HK-2 (cell line): Measurements from ENCODE around the gene C15orf61.

ENCODE experiments used
- DNase-seq: peaks from one replicate; pipeline ENCODE4 v3.0.0-alpha.2; 2018; ENCODE audit not compliant: unreplicated experiment

The C15orf61 gene

DNA sequence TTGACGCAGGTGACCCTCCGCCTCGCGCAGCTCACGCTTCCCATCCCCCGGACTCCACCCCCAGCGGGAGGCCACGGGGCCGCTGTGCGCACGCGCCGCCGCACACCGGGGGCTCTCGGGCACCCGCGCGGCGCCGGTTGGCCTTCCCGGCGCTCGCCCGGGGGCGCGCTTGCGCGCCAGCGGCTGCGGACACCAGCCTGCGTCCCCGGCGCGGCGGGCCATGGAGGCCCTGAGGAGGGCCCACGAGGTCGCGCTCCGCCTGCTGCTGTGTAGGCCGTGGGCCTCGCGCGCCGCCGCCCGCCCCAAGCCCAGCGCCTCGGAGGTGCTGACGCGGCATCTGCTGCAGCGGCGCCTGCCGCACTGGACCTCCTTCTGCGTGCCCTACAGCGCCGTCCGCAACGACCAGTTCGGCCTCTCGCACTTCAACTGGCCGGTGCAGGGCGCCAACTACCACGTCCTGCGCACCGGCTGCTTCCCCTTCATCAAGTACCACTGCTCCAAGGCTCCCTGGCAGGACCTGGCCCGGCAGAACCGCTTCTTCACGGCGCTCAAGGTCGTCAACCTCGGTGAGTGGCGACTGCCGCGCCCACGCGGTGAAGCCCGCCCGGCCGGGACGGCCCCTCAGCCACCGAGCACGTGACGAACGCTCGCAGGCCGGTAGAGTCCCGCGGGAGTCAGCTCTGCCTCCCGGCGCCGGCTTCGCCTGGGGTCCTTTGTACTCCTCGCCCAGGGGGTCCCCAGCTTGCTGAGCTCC lies at the start of gene C15orf61:
Gene C15orf61, plus strand, starts transcription at position 103 of the 754 bp plus-strand sequence. Its CDS starts 118 bp downstream, at position 221.
- peak; percentile 68 for DNase-seq

DNA sequence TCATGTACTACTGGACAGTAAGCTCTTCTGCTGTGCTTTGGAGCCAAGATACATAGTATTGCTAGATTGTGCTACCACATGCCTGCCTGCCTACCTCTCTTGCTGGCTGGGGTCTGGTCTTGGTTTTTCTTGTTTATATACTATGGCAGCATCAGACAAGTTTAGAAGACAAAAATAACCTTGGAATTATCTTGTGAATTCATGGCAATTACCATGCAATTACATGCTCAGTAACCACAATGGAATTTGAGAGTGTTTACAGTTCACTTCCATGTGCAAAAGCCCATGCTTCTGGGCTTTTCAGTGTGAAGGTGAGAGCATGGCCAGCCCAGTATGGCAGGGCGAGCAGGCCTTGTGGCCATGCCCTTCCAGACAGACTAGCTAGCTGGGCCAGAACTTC lies 48.0 kb upstream of the C15orf61 start:
- no peak for DNase-seq

DNA sequence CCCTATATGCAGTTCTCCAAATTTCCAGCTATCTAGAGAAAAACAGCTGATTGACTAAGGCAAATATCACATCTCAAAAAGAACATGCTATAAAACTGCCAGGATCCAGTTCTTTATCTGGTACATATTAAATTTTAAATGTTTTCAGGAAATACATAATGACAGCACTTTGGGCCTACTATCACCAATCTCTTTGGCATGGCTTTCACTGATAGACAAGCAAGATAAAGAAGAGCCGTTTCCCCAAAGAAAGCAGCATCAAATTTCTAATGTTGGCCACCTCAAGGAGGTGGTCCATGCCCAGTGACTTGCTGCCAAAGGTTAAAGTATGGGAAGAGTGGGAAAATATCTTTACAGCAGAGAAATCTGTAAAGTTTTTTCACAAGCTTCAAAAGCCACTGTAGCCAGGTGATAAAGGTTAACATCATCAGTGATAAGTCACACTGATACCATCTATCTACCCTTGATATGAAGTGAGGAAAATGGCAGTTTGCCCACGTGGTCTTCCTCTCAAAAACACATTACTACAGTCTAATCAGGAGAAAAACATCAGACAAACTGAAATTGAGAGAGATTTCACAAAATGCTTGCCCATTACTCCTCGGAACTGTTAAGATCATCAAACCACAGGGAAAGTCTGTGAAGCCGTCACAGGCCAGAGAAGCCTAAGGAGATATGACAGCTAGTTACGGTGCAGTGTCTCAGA lies 46.4 kb upstream of the C15orf61 start:
- DNase-seq, result no peak

DNA sequence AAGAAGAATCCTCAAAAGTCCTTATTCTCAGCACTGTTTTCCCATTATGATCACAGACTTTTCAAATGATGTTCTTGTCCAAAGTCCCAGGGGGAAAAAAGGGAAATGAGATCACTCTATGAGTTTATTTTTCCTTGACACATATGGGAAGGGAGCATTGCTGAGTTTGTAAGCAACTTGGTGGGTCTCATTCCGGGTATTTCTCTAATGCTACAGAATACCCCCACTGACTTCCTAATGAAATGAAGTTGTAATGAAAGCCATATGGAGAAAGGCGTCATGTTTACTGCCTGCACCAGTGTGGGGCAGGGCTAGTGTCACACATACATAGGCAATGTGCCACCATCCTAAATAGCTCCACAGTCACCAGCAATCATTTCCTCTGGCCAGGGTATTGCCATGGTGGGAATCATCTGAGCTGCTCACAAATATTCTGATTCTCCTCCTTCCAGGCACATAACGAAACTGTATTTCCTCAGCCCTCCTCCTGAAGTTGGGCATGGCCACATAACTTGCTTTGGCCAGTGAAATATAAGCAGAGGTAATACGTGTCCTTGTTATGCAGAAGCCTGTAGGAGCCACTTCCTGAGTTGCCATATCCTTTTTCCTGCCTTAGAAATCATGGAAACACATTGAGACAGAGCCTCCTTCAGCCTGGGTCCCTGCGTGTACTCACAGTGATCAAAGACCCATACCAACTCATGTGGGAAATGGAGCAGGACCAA lies 41.0 kb upstream of the C15orf61 start:
- DNase-seq, result no peak

DNA sequence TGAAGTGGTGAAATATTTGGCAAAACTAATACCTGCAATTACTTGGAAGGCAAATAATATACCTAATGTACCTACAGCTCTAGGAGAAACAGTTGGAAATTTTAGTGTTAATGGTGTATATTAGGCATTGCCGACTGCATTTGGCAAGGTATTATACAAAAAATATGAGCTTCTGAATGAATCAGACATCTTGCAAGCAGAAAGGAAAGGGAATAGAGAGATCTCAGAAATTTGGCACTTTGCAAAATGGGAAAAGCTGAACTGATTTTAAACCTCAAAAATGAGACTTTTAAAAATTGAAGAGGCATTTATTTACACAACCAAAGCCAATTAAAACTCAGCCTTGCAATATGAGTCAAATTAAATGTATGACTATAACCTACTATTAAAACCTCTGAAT lies 40.2 kb upstream of the C15orf61 start:
- DNase-seq, result no peak

DNA sequence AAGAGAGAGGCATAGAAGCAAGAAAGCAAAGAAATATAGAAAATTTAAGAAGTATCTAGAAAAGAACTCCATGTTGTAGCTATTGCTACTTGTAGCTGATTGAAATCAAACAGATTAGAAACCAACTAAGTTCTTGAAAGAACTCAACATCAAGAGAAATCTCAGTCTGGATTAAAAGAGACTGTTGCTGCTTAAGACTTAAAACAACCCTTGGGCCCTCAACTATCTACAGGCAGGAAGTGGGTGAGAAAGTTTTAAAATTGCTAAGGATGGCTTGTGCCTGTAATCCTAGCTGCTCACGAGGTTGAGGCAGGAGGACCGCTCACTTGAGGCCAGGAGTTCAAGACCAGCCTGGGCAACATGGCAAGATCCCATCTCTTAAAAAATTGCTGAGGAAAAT lies 39.3 kb upstream of the C15orf61 start:
- DNase-seq, result no peak

DNA sequence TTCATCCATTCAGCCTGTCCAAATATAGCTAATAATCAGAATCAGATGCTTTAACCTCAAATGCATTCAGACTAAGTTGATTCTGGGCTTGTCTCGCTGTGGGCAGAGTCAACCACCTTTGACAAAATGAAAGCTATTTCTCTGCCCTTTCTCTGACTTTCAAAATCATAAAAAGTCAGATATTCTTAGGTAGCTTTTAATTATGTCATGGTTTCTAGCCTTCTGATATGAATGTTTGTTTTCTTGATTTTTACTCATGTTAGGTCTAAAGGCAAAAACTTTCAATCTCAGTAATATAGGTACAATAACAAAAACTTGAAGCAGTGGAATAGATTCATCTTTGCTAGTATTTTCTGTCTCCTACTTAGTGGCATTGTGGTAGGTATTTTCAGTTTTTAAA lies 25.3 kb upstream of the C15orf61 start:
- no peak for DNase-seq

DNA sequence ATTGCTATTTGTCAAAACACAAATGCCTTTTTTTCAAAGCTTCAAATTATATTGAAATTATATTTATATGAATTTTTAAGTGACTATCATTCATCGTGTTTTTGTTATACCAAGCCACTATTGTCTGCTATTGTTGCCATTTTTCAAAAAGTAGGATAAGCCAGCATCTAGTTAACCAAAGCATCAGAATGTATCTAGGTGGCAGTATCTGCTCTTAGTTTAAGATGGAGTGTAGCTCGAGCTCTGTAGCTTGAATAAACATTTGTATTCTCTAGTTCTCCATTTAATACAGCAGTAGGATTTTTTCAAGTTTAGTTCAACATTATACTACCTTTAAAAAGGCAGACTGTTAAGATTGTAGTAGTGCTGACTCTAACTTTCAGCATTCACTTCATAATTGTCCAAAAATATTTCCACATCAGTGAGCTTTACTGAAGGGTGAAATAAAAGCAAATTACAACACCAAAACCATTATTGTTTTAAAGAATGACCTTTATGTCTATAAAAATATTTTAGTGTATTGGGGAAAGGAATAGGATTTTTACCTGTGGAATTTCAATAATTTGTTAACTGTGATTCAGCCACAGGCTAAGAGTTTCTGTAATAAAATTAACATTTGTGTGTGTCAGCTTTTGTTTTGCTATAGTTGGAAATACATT lies 19.6 kb upstream of the C15orf61 start:
- DNase-seq, result no peak

DNA sequence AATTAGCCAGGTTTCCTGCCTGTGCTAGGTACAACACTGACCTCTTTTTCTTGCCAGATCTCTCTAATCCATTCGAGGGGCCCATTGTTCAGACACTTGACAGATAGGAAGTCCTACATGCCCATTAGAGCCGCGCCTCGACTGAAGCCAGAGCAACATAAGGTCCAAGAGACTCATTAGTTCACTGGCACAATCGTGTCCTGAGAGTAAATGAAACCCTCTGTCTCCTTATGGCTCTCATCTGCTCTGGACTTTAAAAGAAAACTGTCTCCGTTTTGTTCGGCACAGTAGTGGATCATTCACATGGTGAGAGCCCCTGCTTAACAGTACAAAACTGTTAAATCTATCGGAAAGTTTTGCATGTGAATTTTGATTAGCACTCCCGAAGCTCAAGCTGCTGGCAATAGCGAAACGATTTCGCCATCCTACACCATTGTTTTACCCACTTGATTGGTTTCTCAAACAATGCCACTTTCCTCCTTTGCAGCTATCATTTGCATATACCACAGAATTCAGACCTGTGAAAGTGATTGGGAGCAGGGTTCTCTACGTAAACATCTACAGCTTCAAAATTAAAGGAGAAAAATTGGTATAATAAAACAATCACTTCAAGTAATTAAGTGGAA lies 19.0 kb upstream of the C15orf61 start:
- no peak for DNase-seq

DNA sequence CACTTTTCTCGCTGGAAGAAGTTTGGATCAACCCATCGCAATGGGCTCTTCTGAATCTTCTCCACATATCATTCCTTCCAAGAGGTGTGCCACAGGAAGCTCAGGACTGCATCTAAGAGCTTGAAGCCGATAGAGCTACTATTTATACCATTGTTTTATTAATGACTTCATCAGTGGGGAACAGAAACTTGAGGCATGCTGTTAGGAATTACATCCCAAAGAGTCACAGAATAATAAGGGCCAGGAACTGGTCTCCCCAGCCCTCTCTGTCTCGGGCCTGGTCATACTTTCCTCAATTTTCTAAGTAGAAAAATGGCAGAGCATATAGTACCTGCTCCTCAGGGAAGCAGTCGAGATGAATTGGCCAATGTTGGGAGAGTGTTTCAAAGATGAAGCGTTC lies 16.9 kb upstream of the C15orf61 start:
- no peak for DNase-seq

DNA sequence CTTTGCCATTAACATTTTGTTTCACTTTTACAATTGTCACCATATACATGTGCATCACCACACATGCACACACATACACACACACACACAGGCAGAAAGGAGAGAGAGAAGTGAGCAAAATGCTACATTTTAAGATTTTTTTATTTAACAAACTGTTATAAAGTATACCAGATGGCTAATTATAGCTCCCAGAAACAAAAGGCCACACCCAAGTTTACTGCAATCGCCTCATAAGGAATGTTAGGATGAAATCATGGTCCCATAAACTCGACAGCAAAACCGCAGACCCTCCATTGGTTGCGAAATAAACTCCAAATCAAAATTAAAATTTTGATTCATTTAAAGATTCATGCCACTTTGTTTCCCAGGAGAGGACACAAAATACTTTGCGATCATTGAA lies 16.1 kb upstream of the C15orf61 start:
- DNase-seq, result no peak

DNA sequence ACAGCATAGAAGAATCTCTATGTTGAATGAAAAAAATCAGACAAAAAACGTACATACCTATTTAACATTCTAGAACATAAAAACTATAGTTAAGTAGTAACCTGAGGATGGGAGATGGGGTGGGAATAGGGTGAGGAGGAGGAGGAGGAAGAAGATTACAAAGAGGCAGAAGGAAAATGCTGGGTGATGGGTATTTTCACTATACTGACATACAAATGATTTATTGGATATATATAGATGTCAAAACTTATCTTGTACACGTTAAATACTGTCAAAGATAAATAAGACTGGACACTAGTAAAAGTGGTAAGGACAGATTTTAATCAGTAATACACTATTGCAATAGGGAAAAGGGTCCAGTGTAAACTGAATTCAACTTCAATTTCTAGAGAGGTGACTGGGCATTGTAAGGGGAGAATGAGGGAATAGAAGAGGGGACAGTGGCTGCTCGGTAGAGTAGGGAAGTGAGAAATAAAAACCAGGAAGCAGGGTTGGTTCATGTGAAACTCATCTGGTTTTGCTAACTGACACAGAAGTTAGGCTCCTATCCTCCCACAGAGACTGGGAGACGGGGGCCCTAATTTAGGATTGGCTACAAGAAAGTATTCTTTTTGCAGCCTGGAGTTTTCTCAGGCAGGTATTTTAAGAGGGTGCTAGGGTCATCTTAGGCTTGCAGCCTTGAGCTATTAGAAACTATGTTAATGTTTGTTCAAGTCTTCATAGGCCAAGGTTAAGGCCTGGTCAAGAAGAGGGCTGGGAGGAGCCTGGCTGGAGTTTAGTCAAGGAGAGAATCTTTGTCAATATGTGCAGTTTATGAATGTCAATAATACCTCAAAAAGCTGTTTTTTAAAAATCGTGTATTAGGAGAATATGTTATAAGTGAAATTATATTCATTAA lies 15.0 kb upstream of the C15orf61 start:
- DNase-seq, result no peak

DNA sequence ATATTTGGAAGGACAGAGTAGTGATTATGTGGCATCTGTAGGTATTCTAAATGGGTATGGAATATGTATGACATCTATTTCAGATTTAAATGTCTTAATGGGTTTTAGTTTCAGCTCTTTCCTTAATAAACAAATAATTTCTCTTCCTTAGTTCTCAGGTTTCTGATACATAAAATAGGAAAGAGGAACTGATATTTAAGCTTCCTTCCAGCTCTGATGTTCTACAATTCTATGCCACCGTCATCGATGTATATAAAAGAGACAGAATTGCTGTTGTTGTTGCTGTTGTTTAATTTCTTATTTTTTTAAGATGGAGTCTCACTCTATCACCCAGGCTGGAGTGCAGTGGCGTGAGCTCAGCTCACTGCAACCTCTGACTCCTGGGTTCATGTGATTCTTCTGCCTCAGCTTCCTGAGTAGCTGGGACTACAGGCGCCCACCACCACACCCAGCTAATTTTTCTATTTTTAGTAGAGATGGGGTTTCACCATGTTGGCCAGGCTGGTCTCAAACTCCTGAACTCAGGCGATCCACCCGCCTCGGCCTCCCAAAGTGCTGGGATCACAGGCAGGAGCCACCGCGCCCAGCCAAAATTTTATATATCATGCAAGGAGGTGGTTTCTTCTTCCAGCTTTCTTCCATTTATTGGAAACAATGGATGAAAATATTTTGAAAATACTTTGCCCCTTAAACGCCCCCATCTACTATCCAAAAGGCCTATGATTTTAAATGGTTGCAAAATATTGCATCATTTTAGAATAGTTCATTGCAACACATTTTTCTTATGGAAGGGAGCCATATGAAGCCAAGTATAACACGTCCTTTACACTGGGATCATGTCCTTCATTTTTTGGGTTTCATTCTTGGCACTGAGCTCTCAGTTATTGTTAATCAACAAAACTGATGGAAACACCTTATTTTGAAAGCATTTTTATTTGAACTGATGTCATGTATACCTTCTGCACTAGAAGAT lies 13.9 kb upstream of the C15orf61 start:
- no peak for DNase-seq

DNA sequence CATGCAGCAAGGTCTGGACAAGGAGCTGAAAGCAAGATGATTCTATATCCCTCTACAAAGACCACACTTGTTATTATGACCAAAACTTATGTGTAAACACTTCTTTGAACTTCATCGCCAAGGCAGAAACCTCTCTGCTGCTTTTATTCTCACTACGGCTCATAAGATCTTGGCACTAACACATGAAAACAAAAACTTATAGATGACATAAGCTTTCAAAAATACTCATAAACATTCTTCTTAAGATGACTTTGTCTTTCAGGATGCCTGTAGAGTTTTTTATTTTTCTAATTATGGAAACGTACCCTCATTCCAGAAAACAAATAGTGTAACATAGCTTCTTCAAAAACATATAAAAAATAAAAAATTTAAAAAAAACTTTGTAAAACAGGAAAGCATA lies 12.5 kb upstream of the C15orf61 start:
- no peak for DNase-seq

DNA sequence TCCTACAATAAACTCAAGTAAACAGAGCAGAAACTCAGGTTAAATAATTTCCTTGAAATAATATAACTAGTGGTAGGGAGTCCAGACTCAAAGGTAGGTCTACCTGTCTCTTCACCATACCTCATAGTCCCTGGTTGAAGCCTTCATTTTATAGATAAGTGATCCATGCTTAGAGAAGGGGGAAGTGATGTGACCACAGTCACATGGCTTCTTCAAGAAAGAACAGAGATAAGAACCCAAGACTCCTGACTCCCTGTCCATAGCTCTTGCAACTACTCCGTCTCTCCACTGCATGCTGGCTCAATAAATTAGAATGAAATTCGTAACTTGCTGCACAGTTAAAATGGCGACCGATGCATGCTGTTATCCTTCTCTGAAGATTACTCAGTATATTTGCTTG lies 11.0 kb upstream of the C15orf61 start:
- DNase-seq, result no peak

DNA sequence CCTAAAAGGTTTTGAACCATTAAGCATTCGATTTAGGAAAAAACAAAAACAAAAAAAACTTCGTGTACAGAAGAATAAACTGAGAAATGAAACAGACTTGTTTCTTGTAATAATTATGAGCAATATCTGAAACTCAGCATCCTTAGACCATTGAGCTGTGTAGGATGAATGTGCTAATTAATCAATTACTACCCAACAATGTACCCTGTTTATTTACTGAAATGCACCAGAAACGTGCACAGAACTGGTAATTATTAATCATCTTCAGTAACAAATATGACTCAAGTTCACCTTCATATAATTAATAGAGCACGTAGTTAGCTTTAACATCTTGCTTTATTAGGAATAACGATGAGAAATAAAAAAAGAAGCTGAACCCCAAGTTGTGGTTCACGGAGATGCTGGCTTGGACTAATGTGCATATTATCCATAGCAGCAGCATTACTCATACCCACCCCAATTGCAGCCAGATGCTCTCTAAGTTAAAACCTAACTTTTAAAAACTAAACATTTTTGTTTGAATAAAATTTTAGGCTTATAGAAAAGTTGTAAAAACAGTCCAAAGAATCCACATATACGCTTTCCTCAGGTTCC lies 10.2 kb upstream of the C15orf61 start:
- no peak for DNase-seq

DNA sequence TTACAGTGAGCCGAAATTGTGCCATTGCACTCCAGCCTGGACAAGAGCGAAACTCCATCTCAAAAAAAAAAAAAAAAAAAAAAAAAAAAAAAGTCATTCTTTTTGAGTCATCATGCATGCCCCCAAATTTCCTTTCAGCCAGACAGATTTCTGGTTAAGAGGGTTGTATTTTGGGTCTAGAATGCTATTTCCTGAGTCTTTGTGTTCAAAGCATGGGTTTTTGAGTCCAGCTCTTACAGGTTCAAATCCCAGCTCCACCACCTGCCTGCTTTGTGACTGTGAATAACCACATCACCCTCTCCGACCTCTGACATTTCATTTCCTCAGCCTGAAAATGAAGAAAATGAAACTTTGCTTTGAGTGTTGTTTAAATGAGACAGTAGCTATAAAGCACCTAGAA lies 9.3 kb upstream of the C15orf61 start:
- no peak for DNase-seq

DNA sequence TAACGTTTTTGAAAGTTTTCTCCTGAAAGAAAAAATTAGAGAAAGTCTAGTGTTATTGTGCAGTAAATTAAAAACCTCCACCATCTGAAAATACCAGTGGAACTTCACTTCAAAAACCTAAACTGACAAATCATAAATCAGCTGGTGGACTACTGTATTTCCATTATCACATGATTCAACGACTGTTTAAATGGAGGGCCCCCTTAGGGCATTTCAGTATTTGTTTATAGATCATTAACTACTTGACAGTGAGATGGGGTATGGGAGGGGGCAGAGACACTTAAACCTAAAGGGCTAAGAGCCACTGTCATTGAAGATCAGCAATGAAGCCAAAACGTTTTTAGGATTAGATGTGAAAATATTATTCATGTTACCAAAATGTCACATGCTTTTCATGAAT lies 8.8 kb upstream of the C15orf61 start:
- no peak for DNase-seq
